Activated effector memory CD4-positive, alpha-beta T cell treated with anti-CD3 and anti-CD28 coated beads, Interleukin-2, amount 50 U/mL, for 16 hours (primary cell): ENCODE results near the gene PGF.
"Not testable (repeated sequence)": the region's sequence is repeated elsewhere in the genome, so short reads cannot be mapped to it uniquely, and the experiment has no call there.

ENCODE experiments used
- DNase-seq: peaks from one replicate; pipeline ENCODE4 v3.0.0-alpha.2; 2020

The PGF gene

DNA sequence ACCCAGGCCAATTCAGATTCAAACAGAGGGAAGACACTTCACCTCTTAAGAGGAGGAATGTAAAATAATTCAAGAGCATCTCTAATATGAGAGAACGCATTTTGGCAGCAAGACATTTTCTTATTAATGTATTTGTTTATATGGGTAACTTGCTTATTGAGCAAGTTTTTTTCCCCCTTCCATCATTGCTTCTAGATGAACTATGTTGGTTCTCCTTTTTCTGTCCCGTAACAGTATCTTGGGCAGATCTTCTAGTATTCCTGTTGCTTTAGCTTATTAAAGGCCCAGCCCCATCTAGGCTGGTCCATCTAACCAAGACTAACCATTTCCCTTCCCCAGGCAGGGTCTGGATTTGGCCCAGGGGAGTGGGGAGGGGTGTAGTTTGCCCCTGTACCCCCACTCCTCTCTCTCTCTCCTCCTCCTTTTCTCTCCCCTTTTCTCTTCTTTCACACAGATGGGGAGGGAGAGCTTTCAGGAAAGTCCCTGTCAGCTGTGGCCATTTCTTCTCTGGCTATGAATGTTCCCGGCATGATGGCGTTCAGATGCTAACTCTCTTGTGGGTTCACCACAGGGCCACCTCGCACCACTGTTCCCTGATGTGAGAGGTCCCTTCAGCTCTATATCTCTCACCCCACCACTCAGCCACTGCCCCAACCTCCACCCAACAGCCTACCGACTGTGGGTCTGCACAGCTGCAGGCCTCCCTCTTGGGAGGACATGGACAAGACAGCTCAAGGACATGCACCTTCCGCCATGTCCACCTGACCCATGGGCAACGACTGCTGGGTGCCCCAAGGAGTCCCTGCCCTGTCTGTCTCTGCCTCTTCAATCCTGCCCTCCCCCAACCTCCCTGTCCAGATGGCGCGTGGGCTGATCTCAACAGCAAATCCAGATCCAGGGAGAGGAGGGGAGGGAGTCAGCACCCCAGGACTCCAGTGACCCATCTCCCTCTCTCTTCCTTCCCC, 16.6 kb downstream of the PGF start:
- no peak for DNase-seq

DNA sequence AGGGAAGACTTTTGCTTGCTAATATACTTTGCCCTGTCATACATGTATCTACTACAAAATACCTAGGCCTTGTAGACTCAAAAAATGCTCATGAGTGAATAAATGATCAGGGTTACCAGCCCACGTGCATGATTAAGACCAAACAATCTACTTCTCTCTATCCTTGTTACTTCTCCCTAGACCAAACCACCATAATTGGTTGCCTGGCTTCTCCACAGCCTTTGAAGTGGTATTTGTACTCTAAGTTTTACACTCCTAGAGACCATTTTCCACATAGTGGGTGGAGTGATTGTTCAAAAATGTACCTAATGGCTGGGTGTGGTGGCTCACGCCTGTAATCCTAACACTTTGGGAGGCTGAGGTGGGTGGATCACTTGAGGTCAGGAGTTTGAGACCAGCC, 18.2 kb downstream of the PGF start:
- DNase-seq = no peak

DNA sequence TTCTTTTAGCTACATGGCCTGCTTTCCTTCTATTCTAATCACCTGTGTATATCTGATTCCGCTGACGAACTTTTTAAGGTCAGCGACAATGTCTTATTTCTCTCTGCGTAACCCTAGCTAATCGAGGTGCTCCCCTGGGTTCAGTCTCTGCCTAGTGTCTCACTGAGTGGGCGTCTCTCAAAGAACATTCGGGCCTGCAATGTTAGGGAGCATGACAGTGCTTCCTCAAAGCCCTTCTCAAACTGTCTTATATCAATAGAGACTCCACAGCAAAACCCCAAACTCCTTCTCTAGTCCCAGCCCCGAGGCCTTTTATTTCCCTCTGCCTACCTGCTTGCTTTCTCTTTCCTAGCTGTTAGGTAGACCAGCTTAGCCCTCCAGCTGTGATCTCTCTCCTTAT, 18.7 kb downstream of the PGF start:
- DNase-seq = no peak

DNA sequence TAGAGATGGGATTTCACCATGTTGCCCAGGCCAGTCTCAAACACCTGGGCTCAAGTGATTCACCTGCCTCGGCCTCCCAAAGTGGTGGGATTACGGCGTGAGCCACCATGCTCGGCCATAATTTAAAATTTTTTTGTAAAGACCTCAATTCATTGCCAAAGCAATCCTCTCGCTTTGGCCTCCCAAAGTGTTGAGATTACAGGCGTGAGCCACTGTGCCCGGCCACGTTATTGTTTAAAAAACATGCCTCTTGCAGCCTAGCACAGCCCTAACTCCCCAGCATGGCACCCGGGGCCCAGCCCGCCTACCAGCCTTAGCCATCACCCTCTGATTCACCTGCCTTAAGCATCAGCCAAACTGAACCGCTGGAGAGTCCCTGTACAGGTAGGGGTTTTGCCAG, 19.2 kb downstream of the PGF start:
- no peak for DNase-seq

DNA sequence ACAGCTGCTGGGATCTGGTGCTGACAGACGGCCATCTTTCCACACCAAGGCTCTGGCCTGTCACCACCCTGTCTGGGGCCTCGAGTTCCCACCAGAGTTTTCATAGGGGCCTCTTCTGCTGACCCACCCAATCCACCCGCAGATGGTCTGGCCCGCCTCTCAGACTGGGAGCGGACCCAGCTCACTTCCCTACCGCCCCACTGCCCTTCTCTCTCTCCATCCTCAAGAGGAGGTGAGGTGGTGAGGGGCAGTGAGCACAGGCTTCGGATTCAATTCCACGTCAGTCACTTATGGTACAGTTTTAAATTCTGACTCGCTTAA, 20.1 kb downstream of the PGF start:
- no peak for DNase-seq

DNA sequence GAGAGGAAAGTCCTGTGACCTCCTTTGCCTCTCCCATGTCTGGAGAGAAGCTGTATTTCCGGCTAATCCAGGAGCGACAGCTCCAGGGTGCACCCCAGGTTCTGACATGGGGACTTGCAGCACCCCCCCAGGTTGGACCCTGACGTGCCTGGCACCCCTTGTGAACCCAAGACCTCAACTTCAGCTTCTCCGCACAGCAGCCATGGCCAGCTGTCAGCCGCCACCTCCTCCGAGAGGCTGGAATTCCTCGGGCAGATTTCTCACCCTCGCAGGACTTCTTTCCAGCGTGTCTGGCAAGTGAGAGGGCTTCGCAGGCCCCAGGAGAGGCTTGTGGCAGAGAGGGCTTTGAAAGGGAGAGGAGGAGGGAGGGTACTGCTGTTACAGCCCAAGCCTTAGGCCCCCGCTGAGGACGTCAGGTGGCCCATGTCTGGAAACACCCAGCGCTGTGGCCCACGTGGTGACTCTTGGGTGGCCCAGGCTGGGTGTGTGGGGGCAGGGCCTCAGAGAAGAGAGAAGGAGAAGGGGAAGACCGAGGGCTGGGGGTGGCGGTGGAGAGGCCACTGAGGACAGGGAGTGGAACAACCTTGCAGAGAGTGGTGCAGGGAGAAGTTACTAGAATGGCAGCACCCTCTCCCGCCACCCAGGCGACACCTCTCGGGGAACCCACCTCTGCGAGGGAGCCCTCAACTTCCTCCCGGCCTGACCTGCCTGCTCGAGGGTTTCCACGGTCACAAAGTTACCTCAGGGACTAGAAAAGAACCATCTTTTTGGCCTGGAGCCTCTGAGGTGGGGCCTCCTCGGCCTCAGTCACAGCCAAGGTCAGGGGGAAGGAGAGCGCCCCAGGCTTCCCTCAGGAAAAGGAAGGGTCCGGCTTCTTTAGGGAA, 20.7 kb downstream of the PGF start:
- DNase-seq = no peak

DNA sequence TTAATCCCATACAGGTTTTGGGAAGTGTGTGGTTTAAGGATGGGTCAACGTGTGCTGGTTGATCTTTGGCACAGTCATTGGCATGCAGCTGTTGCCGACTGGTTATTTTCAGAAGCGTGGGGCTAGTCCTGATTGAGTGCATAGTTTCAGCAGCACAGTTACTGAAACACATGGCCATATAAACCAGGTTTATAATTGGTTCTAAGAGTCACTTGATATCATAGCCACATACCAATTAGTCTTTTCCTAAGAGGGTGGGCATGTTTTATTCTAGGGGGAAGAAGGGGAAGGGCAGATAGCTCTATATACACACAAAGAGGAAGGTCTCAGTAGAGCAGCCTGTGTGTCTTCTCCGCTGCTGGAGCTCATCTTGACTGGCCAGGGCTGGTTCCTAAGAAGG, 21.4 kb downstream of the PGF start:
- DNase-seq = no peak

DNA sequence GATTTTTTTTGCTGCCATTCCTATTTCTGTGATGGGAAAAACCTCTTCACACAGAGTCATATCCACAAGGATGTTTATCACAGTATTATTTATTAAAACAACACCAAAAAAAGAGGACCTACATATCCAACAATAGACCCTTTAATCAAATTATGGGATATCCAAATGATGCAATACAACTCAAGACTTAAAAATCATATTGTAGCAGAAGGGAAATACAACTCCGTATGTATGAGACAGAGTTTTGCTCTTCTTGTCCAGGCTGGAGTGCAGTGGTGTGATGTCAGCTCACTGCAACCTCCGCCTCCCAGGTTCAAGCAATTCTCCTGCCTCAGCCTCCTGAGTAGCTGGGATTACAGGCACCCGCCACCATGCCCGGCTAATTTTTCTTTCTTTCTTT, 22.5 kb downstream of the PGF start:
- DNase-seq = not testable (repeated sequence)

DNA sequence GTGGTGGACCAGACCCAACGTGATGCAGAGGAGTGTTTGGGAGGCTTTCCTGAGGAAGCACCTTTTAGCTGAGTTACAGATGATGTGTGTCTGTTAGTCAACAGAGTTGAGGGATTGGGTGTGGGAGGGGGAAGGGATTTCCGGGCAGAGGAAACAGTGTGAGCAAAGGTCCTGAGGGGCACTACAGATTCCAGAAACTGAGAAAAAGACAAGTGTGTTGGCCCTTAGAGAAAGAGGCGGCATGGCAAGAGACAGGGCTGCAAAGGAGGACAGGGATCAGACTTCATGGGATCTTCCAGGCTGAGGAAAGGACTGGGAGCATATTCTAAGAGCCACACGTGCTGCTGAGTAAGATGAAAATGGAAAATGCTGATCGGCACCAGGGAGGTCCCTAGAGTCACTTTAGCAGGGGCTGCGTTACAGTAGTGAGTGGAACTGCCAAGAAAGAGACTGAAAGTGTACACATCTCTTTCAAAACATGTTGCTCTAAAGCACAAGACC, 22.9 kb downstream of the PGF start:
- no peak for DNase-seq

DNA sequence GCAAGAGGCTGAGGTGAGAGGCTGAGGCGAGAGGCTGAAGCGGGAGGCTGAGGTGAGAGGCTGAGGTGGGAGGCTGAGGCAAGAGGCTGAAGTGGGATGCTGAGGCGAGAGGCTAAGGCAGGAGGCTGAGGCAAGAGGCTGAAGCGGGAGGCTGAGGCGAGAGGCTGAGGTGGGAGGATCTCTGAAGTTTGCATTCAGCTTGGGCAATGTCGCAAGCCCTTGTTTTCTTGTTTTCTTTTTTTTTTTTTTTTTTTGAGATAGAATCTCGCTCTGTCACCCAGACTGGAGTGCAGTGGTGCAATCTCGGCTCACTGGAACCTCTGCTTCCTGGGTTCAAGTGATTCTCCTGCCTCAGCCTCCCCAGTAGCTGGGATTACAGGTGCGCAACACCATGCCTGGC, 23.7 kb downstream of the PGF start:
- not testable (repeated sequence) for DNase-seq

DNA sequence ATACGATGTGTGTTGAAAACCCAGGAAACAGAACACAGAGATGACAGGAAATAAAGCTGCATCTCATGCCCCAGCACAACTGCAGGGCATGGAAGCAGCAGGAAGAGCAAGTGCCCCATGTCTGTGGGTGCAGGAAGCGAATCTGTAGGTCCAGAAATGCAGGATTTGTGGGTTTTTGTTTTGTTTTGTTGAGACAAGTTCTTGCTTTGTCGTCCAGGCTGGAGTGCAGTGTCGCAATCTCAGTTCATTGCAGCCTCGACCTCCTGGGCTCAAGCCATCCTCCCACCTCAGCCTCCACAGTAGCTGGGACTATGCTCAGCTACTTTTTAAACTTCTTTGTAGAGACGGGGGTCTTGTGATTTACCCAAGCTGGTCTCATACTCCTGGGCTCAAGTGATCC, 26.2 kb downstream of the PGF start:
- no peak for DNase-seq

DNA sequence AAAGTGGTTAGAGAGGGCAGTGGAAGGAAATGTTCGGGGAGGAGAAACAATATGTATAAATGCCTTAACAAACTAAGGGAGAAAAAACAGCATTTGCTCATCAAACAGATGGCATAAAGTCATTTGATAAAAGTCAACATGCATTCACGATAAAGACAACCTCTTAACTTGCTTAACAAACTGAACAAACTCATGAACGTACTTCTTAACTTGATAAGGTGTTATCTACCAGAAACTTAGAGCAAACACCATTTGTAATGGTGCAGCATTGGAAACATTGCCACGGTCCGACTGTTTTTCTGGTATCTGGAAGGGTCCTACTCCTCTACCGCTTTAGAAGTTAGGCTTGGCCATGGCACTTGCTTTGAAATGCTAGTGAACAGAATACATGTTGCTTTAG, 28.2 kb downstream of the PGF start:
- no peak for DNase-seq

DNA sequence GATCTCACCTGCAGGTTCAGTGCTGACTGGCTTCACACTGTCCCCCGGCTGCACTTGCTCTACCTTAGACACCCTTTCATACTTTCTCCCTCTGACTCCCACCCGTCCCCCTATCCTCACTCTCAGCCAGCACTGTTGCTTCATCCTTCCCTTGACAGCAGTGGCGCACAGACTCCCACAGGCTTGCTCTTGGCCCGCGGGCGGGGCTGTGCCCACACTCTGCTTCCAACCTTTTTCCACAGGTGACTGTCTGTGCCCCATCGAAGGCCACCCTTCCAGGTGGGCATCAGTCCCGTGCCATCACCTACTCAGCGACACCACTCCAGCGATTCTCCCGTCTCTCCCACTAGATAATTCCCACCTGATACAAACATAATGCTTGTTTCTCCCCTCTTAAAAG, 31.3 kb downstream of the PGF start:
- DNase-seq = peak; percentile 45

DNA sequence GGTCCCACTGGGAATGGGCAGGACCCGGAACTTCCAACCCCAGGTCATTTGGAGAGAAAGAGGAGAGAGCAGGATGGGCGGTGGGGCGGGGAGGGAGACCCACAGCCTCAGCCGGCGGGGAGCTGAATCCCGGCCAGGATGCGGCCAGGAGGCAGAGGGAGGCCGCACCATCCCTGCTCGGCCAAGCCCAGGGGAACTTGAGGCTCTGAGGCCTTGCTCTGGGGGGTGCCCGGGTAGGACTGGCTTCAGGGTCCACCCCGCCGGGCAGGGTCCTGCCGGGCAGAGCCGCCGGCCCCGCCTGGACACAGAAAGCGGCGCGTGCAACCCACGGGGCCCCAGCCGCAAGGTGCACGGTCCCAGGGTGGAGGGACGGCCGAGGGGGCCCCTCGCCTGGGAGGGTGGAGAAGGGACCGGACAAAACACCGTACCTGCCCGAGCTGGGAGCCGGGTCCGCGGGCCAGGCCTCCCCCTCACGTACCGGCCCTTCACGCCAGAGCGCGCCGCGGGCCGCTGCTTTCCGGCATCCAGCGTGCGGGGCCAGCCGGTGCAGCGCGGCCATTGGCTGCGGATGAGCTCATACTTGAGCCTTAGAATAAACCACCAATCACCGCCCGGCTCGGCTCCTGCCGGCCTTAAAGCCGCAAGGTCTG, 32.5 kb downstream of the PGF start, which contains the start of gene RPS6KL1:
Gene RPS6KL1, minus strand, starts transcription at position 509 of the 650 bp plus-strand sequence. CDS start 1,719 bp downstream, outside the sequence.
- DNase-seq = peak; percentile 87

DNA sequence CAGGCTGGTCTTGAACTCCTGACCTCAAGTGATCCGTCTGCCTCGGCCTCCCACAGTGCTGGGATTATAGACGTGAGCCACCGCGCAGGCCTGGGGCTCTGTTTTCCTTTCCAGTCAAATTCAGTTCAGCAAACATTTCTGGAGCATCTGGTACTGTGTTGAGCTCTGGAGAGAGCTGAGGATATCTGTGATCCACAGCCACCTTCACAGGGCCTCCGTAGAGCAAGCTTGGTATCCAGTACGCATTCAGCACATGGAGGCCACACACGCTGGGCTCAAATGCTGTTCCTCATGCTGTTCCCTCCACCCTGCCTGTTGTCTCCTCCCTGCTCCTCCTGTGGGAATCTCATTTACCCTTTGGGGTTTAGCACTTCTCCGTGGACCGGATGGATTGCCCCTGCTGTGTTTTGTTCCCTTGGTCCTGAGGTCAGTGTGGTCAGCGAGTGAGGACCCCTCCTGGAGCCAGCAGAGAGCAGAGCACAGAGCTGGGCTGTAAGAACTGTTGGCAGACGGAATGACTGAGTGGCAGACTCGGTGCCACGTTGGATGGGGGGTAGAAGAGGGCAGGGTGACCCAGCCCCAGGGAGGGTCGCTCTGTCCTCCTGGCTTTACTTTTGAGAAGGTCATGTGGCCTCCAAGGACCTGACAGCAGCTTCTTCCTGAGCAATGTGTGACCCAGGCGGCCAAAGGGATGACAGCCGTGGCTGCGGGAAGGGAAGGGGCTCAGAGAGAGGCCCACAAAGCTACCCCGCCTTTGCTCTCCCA, 33.2 kb downstream of the PGF start:
- no peak for DNase-seq

DNA sequence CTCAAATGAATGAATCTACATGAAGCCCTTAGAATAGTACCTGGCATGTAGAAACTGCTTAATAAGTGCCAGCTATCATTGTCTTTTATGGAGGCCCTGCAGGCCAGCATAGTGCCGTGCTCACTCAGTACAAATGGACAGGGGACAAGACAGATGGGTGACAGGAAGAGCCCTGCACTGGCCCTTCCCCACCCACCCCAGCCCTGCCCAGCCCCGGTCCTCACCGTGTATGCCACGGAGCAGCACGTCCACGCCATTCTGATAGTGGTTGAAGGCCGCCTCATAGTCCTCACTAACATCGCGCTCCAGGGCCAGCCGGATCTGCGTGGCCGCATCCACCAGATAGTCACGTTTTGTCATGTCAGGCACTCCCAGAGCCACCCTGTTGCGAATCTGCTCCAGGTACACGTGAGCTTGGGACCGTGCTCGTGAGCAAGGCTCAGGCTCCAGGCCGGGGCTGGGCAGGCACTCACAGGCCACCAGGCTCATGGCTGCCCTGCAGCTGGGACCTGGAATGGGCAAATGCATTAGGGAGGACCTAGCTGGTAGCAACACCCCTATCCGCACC, 34.3 kb downstream of the PGF start:
- DNase-seq = no peak

DNA sequence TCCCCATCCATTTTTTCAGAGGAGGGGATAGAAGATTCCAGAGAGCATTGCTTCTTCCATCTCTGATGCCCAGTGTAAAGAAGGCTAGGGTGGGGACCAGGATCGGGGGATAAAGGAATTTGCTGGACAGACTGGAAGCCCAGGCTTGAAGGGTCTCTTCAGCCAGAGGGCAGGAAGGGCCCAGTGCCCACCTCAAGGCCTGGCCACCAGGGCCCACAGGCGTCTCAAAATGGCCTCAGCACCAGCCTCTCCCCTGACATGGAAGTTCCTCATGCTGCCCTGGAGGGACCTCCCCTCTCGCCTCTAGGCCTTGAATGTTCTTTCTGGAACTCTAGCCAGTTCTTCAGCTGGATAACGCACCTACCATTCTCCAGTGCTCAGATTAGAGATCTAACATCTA, 35.1 kb downstream of the PGF start:
- no peak for DNase-seq

DNA sequence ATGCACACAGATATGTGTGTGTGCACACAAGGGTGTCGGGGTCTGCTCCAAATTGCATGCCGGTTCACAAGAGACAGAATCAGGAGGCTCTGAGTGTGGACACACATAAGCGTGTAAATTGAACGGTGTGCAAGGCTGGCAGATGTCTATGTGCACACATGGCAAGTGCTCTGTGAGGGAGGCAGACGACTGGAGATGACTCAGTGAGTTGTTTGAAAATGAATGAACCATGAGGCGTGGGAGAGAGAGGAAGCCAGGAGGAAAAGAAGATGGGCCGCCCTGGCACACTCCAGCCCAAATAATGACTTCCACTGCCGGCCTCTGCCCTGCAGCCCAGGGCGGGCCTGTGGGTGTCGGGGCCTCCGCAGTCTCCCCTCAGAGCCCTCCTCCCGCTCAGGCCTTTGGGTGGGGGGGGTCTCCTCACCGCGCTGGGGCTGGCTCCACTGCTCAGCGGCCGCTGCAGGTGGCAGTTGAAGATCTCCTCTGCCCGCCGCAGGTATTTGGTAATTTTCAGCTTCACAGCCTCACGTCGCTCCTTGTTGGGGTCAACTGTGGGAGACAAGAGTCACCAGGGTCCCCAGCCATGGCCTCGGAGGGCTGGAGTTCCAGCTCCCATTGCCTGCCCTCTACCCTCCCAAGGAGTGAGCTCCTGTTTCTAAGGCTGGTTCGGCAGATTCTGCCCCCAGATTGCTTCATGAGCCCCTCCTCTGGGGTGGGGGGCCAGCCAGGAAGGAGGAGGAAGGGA, 35.8 kb downstream of the PGF start:
- DNase-seq = no peak

DNA sequence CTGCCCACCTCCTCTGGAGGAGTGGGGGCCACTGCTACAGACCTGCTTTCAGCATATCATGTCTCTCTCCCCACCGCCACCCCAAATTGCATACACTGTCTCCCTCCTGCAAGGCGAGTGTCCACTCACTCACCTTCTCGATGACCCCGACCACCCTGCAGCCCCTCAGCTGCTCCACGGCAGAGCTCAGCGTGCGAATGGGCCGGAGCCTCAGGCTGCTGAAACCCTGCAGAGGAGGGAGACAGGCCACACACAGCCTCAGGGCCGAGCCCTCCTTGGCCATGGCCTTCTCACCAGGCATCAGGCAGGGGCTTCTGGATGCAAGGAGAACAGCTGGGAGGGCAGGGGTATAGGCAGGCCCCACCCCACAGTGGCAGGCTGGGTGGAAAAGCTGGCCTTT, 37.0 kb downstream of the PGF start:
- DNase-seq = no peak

DNA sequence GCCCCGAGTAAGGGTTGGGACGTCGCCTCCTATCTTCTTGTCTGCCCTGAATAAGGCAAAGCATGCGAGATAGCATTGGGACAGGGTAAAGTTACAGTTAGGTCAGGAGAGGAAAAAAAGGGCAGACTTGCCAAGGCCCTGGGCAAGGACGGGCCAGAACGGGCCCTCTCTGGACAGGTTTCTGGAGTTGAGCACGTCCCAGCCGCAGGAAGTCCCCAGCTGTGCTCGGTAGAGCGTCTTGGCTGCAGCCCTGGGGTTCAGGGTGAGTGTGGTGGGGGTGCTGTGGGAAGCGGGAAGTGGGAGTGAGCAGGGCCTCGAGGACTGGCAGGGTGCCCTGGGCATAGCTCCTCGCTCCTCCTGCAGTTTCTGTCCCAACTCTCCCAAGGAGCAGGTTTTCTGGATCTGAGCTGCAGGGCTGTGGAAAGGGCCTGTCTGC, 37.7 kb downstream of the PGF start:
- DNase-seq = no peak

DNA sequence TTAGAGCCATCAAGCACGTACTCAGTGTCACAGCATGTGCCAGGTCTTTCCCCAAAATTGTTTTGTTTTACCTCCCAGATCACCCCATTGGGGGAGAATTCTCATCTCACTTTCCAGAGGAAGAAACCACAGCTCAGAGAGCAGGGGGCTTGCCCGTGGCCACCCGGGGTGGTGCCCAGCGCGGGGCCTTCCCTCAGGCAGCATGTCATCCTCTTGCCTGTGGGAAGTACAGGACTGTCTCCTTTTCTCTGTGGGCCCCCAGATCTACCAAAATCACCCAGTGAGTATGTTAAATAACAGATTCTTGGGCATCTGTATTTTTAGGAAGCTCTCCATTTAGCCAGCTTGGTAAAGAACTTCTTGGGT, 38.2 kb downstream of the PGF start:
- DNase-seq = no peak
